ENCODE results near the gene ADAM29. TPM values are rescaled to one million over a fixed set of nuclear protein-coding genes. Genes with fewer than 3 reads are reported as not detected.

ADAM29 gene
- total and polyA plus RNA-seq, 2 of the 8 experiments (the other 6 are each of a cell fraction or from before 2014, with no cell fraction given) = 0.03 TPM; not detected in 1

DNA sequence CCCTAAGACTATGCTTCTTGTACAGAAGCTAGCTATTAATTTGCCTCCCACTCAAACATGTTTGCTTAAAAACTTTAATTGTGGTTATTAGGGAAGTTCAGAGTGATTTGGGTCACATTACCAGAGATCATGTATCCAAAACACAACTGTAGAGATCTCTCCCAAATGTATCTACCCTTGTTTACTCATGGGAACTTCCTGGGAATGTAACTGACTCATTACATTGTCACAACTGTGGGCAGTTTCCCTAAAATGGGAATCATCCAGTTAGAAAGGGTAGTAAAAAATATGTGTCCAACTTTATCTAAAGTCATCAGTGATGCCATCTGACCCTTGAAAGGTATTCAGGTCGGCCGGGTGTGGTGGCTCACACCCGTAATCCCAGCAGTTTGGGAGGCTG is 48.8 kb upstream of the ADAM29 start (continued):
- TF ChIP-seq, protein P1, sequence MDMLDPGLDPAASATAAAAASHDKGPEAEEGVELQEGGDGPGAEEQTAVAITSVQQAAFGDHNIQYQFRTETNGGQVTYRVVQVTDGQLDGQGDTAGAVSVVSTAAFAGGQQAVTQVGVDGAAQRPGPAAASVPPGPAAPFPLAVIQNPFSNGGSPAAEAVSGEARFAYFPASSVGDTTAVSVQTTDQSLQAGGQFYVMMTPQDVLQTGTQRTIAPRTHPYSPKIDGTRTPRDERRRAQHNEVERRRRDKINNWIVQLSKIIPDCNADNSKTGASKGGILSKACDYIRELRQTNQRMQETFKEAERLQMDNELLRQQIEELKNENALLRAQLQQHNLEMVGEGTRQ (IDR thresholded peaks at IDR 0.05; ENCODE audit: low read length) = no peak
- TF ChIP-seq, protein P2, sequence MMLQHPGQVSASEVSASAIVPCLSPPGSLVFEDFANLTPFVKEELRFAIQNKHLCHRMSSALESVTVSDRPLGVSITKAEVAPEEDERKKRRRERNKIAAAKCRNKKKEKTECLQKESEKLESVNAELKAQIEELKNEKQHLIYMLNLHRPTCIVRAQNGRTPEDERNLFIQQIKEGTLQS (IDR thresholded peaks at IDR 0.05; ENCODE audit: insufficient read depth, low read depth, low read length) = no peak
- TF ChIP-seq SIRT6 (IDR thresholded peaks at IDR 0.05; ENCODE audit: low read length) = no peak
- TF ChIP-seq CHD1 (IDR thresholded peaks at IDR 0.05; ENCODE audit: low read depth, low read length) = no peak
- no peak for TF ChIP-seq SIX5 (IDR thresholded peaks at IDR 0.05; ENCODE audit: low read depth, low read length)
- TF ChIP-seq RAD21 (IDR thresholded peaks at IDR 0.05 in 1 of 2, conservative IDR thresholded peaks at IDR 0.05 in 1 of 2; ENCODE audit: low read depth in 2 of 2, low read length in 2 of 2) = no peak
- TF ChIP-seq SUZ12 (IDR thresholded peaks at IDR 0.05; ENCODE audit: low read length) = no peak
- TF ChIP-seq RFX5 (IDR thresholded peaks at IDR 0.05; ENCODE audit: borderline replicate concordance, low read depth, low read length) = no peak

Data from H1 (cell line).